ENCODE results near the gene PNP. TPM values are rescaled to one million over a fixed set of nuclear protein-coding genes. Genes with fewer than 3 reads are reported as not detected.

Gene PNP
- total RNA-seq, 1 donor from 2014 or later, result 17.0 TPM

DNA sequence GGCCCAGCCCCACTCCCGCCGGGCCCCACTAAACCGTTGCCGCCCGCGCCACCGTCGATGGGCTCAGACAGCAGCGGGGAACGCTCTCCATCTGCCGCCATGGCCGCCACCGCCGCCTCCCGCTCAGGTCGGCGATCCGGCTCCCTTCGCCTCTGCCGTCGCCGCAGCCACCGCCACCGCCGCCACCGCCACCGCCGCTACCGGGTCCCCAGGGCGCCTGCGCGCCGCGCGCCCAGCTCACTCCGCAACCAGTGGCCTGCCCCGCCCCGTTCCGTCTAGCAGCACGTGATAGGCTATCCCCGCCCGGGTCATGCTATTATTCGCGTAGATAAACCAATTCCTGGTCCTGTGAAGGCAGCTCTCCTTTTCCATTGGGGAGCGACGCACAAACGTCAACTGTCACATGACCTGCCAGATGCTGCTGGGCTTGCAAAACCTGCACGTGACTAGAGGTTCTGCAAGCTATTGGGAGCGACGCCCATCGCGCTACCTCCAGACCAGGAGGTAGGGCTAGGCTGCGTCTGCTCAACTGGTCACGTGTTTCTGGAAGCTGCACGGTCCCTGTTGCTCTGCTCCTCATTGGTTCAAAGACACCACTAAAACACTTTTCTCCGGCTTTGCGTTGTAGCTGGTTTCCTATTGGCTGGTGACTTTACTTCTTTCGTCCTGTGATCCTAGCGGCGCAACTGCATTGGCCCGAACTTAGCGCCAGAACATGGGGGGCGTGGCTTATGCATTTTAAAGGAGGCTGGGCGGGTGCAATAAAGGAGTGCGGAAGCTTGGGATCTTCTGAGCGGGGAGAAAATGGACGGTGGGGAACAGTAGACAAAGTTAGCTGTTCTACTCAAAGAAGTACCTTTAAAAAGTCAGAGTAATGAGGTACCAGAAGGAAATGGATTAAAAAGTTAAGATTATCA, 7.7 kb upstream of the PNP start, which contains the start of gene PIP4P1:
Gene PIP4P1, minus strand, starts transcription at position 210 of the 917 bp plus-strand sequence. Its CDS starts 109 bp downstream, at position 101.
- peaks cover 26% of the 10 kb centered on the region for H3K36me3 Mint-ChIP-seq (ENCODE audit: unreplicated experiment)
- H3K9me3 Mint-ChIP-seq (ENCODE audit: unreplicated experiment), result no peaks in the 10 kb centered on the region
- peak within 1 kb of the TSS; percentile 71 for H3K4me3 Mint-ChIP-seq (ENCODE audit: unreplicated experiment)
- peaks cover 16% of the 10 kb centered on the region for H3K4me1 Mint-ChIP-seq (ENCODE audit: unreplicated experiment)
- peak; percentile 99 for DNase-seq (ENCODE audit: extremely low spot score, unreplicated experiment)
- H3K27me3 Mint-ChIP-seq (ENCODE audit: unreplicated experiment), result peaks cover 7% of the 10 kb centered on the region
- TF ChIP-seq CTCF (IDR thresholded peaks at IDR 0.05), result no peak
- H3K27ac Mint-ChIP-seq (ENCODE audit: unreplicated experiment), result peak within 1 kb of the TSS; percentile 92

DNA sequence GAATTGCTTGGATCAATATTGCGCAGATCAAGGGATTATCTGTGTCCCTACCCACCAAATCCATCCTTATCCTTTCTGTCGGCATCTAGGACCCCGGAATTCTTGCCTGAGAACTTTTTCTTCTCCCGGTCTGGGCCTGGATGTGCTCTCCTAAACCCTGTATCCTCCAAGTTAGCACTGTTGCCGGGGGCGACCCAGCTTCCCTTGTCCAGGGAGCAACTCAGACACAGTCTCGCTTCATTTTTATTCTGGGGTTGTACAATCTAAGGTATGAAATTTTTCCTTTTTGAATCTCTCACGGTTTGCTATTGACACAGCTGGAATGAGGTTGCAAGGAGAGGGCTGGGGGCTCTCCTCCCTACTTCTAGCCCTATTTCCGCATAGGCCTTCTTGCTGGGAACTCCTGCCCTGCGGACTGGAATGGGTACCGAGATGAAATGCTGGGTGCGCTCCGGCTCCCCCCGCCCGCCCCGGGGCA, 403 bp upstream of the PNP start:
- Mint-ChIP-seq H3K27me3 (ENCODE audit: unreplicated experiment) (peaks cover 9% of the 10 kb centered on the region), H3K4me1 (ENCODE audit: unreplicated experiment) (peaks cover 16% of the 10 kb centered on the region)

DNA sequence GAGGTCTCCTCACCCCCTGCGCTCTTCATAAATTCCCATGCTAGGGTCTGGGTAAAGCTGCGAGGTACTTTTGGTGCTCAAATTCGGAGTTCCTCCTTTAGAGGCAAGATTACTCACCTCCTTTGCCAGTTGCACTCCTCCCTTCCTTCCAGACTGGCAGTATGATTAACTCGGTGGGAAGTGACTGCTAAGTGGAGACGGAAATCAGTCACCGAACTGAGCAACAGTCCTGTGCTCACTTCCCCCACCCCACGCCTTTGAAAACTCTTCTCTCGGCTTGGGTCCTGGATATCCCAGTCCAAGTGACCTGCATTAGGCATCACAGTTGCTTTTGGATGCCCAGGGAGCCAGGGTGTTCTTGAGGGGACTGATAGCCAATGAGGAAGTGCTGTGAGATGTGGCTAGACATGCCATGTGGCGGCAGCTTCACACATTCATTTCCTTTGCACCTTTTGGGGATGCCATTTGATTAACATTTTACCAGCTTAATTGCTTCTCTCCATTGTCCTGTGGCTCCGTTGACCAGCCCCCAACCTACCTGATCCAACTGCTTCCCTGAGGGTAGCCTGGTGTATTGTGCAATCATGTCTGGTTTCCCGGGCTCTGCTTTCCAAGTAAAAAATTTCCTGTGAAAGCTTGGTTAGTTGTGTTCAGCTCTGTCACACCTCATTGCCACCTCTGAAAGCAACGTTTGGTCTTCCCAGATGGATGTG, 840 bp downstream of the PNP start:
- DNase-seq (ENCODE audit: extremely low spot score, unreplicated experiment), result no peak
- Mint-ChIP-seq H3K9me3 (ENCODE audit: unreplicated experiment) (no peaks in the 10 kb centered on the region), H3K36me3 (ENCODE audit: unreplicated experiment) (peaks cover 15% of the 10 kb centered on the region), H3K4me1 (ENCODE audit: unreplicated experiment) (peaks cover 16% of the 10 kb centered on the region), H3K27me3 (ENCODE audit: unreplicated experiment) (peaks cover 4% of the 10 kb centered on the region), H3K4me3 (ENCODE audit: unreplicated experiment) (peak overlapping the region; percentile 95), H3K27ac (ENCODE audit: unreplicated experiment) (peak overlapping the region; percentile 91)
- TF ChIP-seq CTCF (IDR thresholded peaks at IDR 0.05), result no peak

More for the DNA sequence above, 403 bp upstream of the PNP start:
- no peak for DNase-seq (ENCODE audit: extremely low spot score, unreplicated experiment)
- Mint-ChIP-seq H3K4me3 (ENCODE audit: unreplicated experiment) (peak overlapping the region; percentile 95), H3K9me3 (ENCODE audit: unreplicated experiment) (no peaks in the 10 kb centered on the region), H3K27ac (ENCODE audit: unreplicated experiment) (peak overlapping the region; percentile 91), H3K36me3 (ENCODE audit: unreplicated experiment) (peaks cover 6% of the 10 kb centered on the region)
- no peak for TF ChIP-seq CTCF (IDR thresholded peaks at IDR 0.05)

DNA sequence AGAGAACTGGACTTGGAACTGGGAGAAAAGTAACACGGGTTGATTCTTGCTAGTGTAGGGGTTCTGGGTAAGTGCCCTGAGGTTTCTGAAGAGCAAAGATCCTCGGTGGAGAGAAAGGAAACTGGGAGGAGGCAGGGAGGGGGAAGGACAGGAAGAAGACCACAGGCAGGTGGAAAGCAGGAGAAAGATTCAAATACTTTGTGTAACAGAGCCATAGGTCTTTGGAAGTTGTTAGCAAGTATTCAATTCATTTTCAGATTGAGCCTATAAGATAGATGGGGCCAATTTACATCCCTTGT, 1.3 kb downstream of the PNP start:
- H3K4me3 Mint-ChIP-seq (ENCODE audit: unreplicated experiment), result peak overlapping the region; percentile 95
- H3K36me3 Mint-ChIP-seq (ENCODE audit: unreplicated experiment), result peaks cover 18% of the 10 kb centered on the region
- no peak for DNase-seq (ENCODE audit: extremely low spot score, unreplicated experiment)
- TF ChIP-seq CTCF (IDR thresholded peaks at IDR 0.05), result no peak
- H3K9me3 Mint-ChIP-seq (ENCODE audit: unreplicated experiment), result no peaks in the 10 kb centered on the region
- H3K4me1 Mint-ChIP-seq (ENCODE audit: unreplicated experiment), result peaks cover 16% of the 10 kb centered on the region
- peak overlapping the region; percentile 91 for H3K27ac Mint-ChIP-seq (ENCODE audit: unreplicated experiment)
- H3K27me3 Mint-ChIP-seq (ENCODE audit: unreplicated experiment), result peaks cover 4% of the 10 kb centered on the region

All from osteocyte (in vitro differentiated cells).